NCI-H1092 (cell line): ENCODE data around the gene TMX3.

ENCODE experiments used
- DNase-seq: peaks from one replicate; lab custom pipeline; 2025; lab: John Stamatoyannopoulos, UW

TMX3 gene

DNA sequence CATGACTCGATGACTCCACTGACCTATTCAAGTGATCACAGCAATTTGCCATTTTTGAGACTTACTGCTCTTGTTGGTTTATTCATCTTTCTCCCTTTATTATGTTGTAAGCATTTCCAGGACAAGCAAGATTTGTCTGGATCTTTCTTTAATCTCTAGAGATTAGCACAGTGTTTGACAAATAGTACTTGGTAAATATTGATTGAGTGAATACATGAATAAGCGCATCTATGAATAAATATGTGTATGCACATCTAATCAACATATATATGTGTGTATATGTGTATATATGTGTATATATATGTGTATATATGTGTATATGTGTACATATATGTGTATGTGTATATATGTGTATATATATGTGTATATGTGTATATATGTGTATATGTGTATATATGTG lies 7.3 kb downstream of the TMX3 start:
- DNase-seq = no peak

DNA sequence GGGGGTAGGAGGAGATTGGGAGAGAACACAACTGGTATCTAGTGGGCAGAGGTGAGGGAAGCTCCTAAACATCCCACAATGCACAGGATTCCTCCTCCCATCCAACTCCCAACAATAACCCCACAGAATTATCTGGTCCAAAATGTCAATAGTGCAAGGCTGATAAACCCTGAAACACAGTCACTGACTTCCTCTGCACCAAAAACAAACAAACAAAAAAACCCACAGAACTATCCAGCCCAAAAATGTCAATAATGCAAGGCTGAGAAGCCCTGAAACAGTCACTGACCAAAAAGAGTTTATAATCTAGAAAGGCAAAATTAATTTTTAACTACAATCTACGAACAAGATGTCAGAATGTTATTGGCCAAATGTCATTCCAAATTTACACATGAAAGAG lies 9.8 kb downstream of the TMX3 start:
- DNase-seq = no peak

DNA sequence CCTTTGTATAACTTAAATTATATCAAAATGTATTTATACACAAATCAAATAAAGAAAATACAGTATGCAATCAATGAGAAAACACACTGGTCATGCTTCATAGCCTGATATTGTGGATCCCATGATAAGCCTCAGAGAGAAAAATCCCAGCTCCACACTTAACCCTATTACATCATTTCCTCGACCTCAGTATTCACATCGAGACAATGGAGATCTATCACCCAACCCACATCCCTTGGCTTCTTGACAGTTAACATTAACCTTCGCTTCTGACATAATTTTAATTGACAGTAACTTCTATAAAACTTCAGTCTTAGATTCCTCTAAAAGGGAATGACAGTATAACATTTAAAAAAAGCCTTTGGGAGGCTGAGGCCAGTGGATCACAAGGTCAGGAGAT lies 11.6 kb downstream of the TMX3 start:
- no peak for DNase-seq

GRCh38 chr18:68701353-68701752 lies 13.6 kb downstream of the TMX3 start:
- no peak for DNase-seq

- no peak for DNase-seq
These were observed 15.9 kb downstream of the TMX3 start for GRCh38 chr18:68699043-68699442.

- no peak for DNase-seq
These were observed 18.0 kb downstream of the TMX3 start for GRCh38 chr18:68696937-68697336.

DNA sequence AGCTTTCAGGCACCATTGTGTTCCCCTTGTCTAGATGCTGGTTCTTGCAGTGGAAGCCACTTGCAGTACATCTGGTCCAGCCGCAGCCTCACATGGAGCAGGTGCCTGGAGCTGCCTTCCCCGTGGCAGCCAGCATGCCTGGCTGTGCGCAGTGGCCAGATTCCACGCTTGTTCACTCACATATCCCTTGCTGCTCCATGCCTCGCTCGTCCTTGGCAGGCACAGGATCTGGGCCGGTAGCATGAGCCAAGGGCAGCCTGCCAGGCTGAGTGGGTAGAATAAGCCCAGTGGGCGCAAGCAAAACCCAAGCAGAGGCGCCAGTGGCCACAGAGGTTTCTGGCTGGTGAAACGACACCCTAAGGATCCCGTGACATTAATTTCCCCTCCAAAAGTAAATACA lies 20.6 kb downstream of the TMX3 start:
- no peak for DNase-seq

GRCh38 chr18:68693091-68693815 lies 21.7 kb downstream of the TMX3 start:
- DNase-seq = no peak

DNA sequence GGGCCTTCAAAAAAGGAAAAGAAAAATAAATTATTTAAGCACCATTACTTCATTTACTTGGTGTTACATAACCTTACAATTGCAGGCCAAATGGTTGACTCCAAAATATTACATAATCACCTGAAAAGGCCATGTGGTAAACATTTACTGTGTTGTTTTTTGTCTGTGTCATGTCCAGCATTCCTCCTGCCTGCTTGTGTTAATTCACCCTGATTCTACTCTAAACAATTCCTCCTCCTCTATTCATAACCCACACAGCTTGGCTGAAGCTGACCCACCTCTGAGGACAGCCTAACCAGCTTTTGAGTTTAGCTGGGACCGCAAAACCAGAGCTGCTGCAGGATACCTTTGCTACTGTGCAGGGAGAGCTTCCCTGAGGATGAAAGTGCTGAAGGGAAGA lies 35.4 kb downstream of the TMX3 start:
- no peak for DNase-seq

DNA sequence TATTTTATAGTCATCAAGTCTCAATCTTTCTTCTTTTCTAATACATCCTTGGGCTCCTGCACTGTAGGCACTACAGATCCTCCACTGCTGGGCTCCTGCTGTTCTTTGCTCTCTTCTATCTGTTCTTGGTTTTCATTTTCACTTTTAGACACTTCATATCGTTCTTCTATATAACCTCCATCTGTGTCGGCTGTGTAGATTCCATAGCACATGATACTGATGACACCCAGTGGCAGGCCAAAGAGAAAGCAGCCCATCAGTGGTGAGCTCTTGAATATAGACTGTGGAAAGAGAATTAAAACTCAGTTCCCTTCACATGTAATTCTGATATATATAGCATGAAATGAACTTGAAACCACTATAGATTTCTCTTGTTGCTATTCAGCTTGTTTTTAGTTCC lies 38.0 kb downstream of the TMX3 start:
- DNase-seq = no peak

- DNase-seq = no peak
These were observed 47.8 kb downstream of the TMX3 start for GRCh38 chr18:68667121-68667520.

DNA sequence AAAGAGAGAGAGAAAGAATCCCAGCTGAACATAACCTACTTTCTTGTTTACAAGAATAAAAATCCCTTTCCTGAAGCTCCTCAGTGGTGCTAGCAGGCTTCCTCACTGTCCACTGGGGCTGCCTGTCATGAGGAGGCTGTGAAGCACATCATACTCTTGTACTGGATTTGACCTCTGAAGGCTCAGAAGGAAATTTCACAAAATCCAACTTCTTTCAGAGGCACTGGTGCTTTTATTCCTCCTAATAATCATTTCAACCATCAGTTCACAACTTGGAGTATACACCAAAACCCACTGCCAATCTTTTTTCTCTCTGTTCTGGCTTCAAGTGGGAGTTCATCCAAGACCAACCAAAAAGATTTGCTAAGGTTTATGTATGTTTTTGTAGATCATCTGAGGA lies 48.5 kb downstream of the TMX3 start:
- DNase-seq = no peak

- DNase-seq = no peak
These were observed 49.3 kb downstream of the TMX3 start for GRCh38 chr18:68665628-68666027.

DNA sequence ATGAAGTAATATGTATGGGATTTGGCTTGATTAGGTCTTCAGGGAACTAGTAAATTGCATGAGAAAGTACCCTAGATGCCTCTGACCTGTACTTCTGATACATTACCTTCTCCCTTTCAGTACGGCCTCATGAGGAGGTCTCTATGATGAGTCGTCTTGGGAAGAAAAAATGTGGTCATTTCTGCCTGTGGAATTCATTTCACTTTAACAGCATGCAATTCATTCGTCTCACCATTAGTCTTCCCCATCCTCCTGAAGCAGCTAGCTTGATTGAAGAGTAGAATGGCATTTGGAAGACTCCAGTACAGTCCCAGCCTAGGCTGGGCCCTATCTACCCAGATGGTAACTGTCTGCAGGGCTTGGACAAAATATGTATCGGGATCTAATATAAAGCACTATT lies 52.2 kb downstream of the TMX3 start:
- DNase-seq = no peak

- DNase-seq = peak; percentile 40
These were observed 54.3 kb downstream of the TMX3 start for GRCh38 chr18:68660354-68661183.

DNA sequence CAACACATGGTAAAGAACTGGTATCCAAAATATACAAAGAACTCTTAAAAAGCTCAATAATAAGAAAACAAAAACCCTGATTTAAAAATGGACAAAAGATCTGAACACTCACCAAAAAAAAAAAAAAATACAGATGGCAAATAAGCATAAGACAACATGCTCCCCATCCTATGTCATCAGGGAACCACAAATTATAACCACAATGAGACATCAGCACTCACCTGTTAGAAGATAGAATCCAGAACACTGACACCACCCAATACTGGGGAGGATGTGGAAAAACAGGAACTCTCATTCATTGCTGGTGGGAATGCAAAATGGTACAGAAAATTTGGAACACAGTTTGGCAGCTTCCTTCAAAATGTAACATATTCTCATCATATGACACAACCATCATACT lies 66.7 kb downstream of the TMX3 start:
- DNase-seq = no peak

DNA sequence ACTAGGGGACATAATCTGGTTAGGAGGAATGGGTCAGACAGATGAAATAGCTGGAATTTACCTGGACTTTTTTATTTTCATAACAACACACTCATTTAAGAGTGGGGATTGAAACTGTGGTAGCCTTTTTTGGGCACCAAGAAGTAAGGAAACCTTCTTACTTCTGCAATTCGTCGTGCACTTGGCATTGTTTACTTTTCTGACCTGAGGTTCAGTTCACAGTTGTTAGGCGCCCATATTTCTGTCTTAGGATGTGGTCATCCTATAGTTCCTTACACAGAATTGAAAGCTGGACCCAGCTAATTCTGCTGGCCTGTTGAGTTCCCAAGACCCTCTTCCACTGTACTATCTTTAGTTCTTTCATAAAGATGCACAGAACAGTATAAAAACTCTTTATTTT lies 72.9 kb downstream of the TMX3 start:
- DNase-seq = no peak

GRCh38 chr18:68640861-68641260 lies 74.0 kb downstream of the TMX3 start:
- DNase-seq = no peak

DNA sequence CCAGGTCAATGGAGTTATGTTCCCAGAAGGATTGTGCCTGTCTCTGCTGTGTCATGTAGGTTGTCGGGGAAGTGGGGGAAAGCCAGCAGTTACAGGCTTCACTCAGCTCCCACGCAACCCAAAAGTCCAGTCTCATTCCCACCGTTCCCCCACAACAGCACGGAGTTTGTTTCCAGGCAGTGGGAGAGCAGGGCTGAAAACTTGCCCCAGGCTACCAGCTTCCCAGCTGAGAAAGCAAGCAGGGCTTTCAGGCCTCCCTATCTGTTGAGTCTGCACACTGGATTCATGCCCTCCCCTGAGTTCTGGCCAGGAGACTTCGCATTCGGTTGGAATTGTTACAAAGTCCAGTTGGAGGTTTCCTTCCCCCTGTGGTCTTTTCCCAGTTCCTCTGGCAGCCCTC lies 76.3 kb downstream of the TMX3 start:
- no peak for DNase-seq

DNA sequence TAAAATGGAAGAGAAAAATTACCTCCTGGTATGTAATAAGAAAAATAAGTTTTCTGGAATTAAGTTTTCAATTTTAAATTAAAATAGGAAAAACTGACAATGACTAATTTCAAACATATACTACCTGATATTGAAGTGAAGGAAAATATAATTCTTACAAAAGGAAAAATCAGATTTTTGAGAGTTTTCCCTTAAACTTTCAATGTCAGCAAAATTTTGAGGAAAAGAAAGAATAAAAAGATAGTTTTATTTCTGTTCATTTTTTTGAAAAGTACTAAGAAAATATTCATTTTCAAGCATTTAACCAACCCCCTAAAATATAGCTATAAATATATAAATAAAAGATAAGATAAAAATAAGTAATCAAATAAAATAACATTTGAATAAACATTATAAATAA lies 87.1 kb downstream of the TMX3 start:
- DNase-seq = no peak
